ENCODE results near the gene CDON. TPM values are rescaled to one million over a fixed set of nuclear protein-coding genes. Genes with fewer than 3 reads are reported as not detected.

CDON gene
- total RNA-seq, 1 donor from 2014 or later: 0.24 TPM

GRCh38 chr11:125925247-125925740, 137.4 kb downstream of the CDON start:
- intact Hi-C loops (cut with micrococcal nuclease): loop anchor here (10.0 kb wide), 1 partner anchor 1420 kb away; no protein-coding TSS in a partner anchor
- DNase-seq: no peak
- no peak for ATAC-seq (ENCODE audit: low read depth)
- peaks cover 19% of the 10 kb centered on the region for H3K27me3 Mint-ChIP-seq
- H3K36me3 Mint-ChIP-seq (ENCODE audit: low read depth): no peaks in the 10 kb centered on the region
- no peaks in the 10 kb centered on the region for H3K4me1 Mint-ChIP-seq
- no peak overlapping the region for H3K4me3 Mint-ChIP-seq
- CTCF ChIA-PET: interaction anchor here (0.9 to 1.1 kb wide), 2 partner anchors 18 to 268 kb away, joined by 3 to 4 read pairs; no protein-coding TSS in a partner anchor
- H3K27ac Mint-ChIP-seq: no peak overlapping the region
- POLR2A ChIA-PET: no interaction called here
- no peak for TF ChIP-seq CTCF (IDR thresholded peaks at IDR 0.05)
- no peaks in the 10 kb centered on the region for H3K9me3 Mint-ChIP-seq

GRCh38 chr11:125924384-125925007, 138.2 kb downstream of the CDON start:
- peaks cover 14% of the 10 kb centered on the region for H3K27me3 Mint-ChIP-seq
- no peak for ATAC-seq (ENCODE audit: low read depth)
- intact Hi-C loops (cut with micrococcal nuclease): loop anchor here (10.0 kb wide), 1 partner anchor 1420 kb away; no protein-coding TSS in a partner anchor

GRCh38 chr11:125923633-125924032, 139.0 kb downstream of the CDON start:
- no peak for DNase-seq
- ChIA-PET POLR2A (interaction anchor here (0.7 kb wide), 1 partner anchor 21 kb away, joined by 3 read pairs; no protein-coding TSS in a partner anchor), CTCF (interaction anchor here (0.6 to 2.1 kb wide), 2 partner anchors 270 to 557 kb away, joined by 3 to 9 read pairs; no protein-coding TSS in a partner anchor)
- H3K36me3 Mint-ChIP-seq (ENCODE audit: low read depth): no peaks in the 10 kb centered on the region
- no peaks in the 10 kb centered on the region for H3K9me3 Mint-ChIP-seq
- intact Hi-C loops (cut with micrococcal nuclease): loop anchor here (1.0 to 10.0 kb wide), 3 partner anchors 271 to 1421 kb away; no protein-coding TSS in a partner anchor
- ATAC-seq (ENCODE audit: low read depth): no peak
- H3K27me3 Mint-ChIP-seq: peaks cover 13% of the 10 kb centered on the region
- no peak overlapping the region for H3K4me3 Mint-ChIP-seq
- H3K4me1 Mint-ChIP-seq: no peaks in the 10 kb centered on the region
- H3K27ac Mint-ChIP-seq: no peak overlapping the region
- no peak for TF ChIP-seq CTCF (IDR thresholded peaks at IDR 0.05)

More at GRCh38 chr11:125924384-125925007, 138.2 kb downstream of the CDON start:
- POLR2A ChIA-PET: no interaction called here
- H3K36me3 Mint-ChIP-seq (ENCODE audit: low read depth): no peaks in the 10 kb centered on the region
- no peak for TF ChIP-seq CTCF (IDR thresholded peaks at IDR 0.05)
- no peak for DNase-seq
- no peaks in the 10 kb centered on the region for H3K9me3 Mint-ChIP-seq
- CTCF ChIA-PET: interaction anchor here (0.9 to 2.1 kb wide), 3 partner anchors 19 to 556 kb away, joined by 3 to 9 read pairs (median 4); no protein-coding TSS in a partner anchor
- no peak overlapping the region for H3K27ac Mint-ChIP-seq
- no peaks in the 10 kb centered on the region for H3K4me1 Mint-ChIP-seq
- no peak overlapping the region for H3K4me3 Mint-ChIP-seq

GRCh38 chr11:125923012-125923579, 139.6 kb downstream of the CDON start:
- peaks cover 15% of the 10 kb centered on the region for H3K27me3 Mint-ChIP-seq
- H3K36me3 Mint-ChIP-seq (ENCODE audit: low read depth): no peaks in the 10 kb centered on the region

More at GRCh38 chr11:125923012-125923579, 139.6 kb downstream of the CDON start:
- ChIA-PET CTCF (interaction anchor here (0.6 to 2.2 kb wide), 3 partner anchors 271 to 557 kb away, joined by 3 to 9 read pairs (median 7); no protein-coding TSS in a partner anchor), POLR2A (interaction anchor here (0.7 kb wide), 1 partner anchor 21 kb away, joined by 3 read pairs; no protein-coding TSS in a partner anchor)
- DNase-seq (no peak), ATAC-seq (ENCODE audit: low read depth) (no peak)
- intact Hi-C loops (cut with micrococcal nuclease): loop anchor here (1.0 to 10.0 kb wide), 3 partner anchors 271 to 1422 kb away; no protein-coding TSS in a partner anchor
- H3K4me3 Mint-ChIP-seq: no peak overlapping the region
- no peaks in the 10 kb centered on the region for H3K4me1 Mint-ChIP-seq
- no peaks in the 10 kb centered on the region for H3K9me3 Mint-ChIP-seq
- peak; percentile 21 for TF ChIP-seq CTCF (IDR thresholded peaks at IDR 0.05)
- H3K27ac Mint-ChIP-seq: no peak overlapping the region
